Vagina (tissue), 2 donors: ENCODE measurements around the gene SMAD6. TPM values are rescaled to one million over a fixed set of nuclear protein-coding genes. Genes with fewer than 3 reads are reported as not detected.

ENCODE experiments used
- DNase-seq, 2 donors: peaks; one replicate each; pipeline ENCODE4 v3.0.0-alpha.2; 2017; ENCODE audit errors: extremely low spot score in 2 of 2
- H3K27ac ChIP-seq: fragments of 200-600 bp; sonication (generic); one replicate; pipeline ENCODE4 v1.5.1; 2019
- H3K27me3 ChIP-seq: fragments of 200-600 bp; sonication (generic); one replicate; pipeline ENCODE4 v1.5.1; 2019
- H3K36me3 ChIP-seq, 2 donors: fragments of 200-600 bp; sonication (generic); one replicate each; pipeline ENCODE4 v1.5.1; 2017 to 2019
- H3K4me1 ChIP-seq: fragments of 200-600 bp; sonication (generic); one replicate; pipeline ENCODE4 v1.5.1; 2019
- H3K4me3 ChIP-seq, 2 donors: fragments of 200-600 bp; sonication (generic); 1 replicate in 1 of 2; 2 replicates in 1 of 2; pipeline ENCODE4 v1.5.1; 2016 to 2019
- H3K9me3 ChIP-seq: fragments of 200-600 bp; sonication (generic); one replicate; pipeline ENCODE4 v1.5.1; 2019
- POLR2A ChIP-seq, 2 donors: fragments of 450-650 bp; IDR thresholded peaks; one replicate each; pipeline ENCODE4 v1.6.1; 2017; ENCODE audit warnings: antibody characterized with exemption in 2 of 2, mild to moderate bottlenecking in 2 of 2, moderate library complexity in 2 of 2
- POLR2AphosphoS5 ChIP-seq, 2 donors: sonication (generic); formaldehyde crosslinking; IDR thresholded peaks; one replicate each; pipeline ENCODE4 v1.9.0; 2017; ENCODE audit warnings: antibody characterized with exemption in 2 of 2, mild to moderate bottlenecking in 2 of 2, low read depth in 1 of 2; ENCODE audit not compliant: insufficient read depth in 1 of 2
- intact Hi-C: fragments of 100-400 bp; cut with DNase I; formaldehyde crosslinking; loops from one replicate; pipeline ENCODE4 v1.15.1; 2023
- total RNA-seq: library from RNA; depleted of rRNA; stranded (reverse); fragments of >200 nt; gene quantifications from one replicate; pipeline ENCODE4 v1.2.3, GENCODE V29; 2016
- TF ChIP-seq, protein P1 (sequence below), 3 experiments: fragments of 450-650 bp in 2 of 3; fragments of 200-600 bp in 1 of 3; sonication (generic) in 1 of 3; IDR thresholded peaks; one replicate each; pipeline ENCODE4 v1.5.1; 2017 to 2019; ENCODE audit warnings: antibody characterized with exemption in 3 of 3, mild to moderate bottlenecking in 2 of 3, moderate library complexity in 2 of 3

SMAD6 gene
- total RNA-seq, 1 donor from 2014 or later, result 28.5 TPM

GRCh38 chr15:66771351-66771650 lies 69.3 kb downstream of the SMAD6 start:
- DNase-seq, result no peak
- peaks cover 46% of the 10 kb centered on the region for H3K4me1 ChIP-seq
- H3K9me3 ChIP-seq, result no peaks in the 10 kb centered on the region
- H3K4me3 ChIP-seq, result no peak overlapping the region
- H3K27ac ChIP-seq, result no peak overlapping the region
- intact Hi-C loops, result loop anchor here (5.0 kb wide), 1 partner anchor 64 kb away; no protein-coding TSS in a partner anchor
- no peaks in the 10 kb centered on the region for H3K36me3 ChIP-seq
- TF ChIP-seq POLR2A (IDR thresholded peaks at IDR 0.05), result no peak
- TF ChIP-seq, protein P1, sequence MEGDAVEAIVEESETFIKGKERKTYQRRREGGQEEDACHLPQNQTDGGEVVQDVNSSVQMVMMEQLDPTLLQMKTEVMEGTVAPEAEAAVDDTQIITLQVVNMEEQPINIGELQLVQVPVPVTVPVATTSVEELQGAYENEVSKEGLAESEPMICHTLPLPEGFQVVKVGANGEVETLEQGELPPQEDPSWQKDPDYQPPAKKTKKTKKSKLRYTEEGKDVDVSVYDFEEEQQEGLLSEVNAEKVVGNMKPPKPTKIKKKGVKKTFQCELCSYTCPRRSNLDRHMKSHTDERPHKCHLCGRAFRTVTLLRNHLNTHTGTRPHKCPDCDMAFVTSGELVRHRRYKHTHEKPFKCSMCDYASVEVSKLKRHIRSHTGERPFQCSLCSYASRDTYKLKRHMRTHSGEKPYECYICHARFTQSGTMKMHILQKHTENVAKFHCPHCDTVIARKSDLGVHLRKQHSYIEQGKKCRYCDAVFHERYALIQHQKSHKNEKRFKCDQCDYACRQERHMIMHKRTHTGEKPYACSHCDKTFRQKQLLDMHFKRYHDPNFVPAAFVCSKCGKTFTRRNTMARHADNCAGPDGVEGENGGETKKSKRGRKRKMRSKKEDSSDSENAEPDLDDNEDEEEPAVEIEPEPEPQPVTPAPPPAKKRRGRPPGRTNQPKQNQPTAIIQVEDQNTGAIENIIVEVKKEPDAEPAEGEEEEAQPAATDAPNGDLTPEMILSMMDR (IDR thresholded peaks at IDR 0.05), result no peak
- TF ChIP-seq POLR2AphosphoS5 (IDR thresholded peaks at IDR 0.05; ENCODE audit: insufficient read depth in 1 of 2, low read depth in 1 of 2), result no peak
- H3K27me3 ChIP-seq, result no peaks in the 10 kb centered on the region

DNA sequence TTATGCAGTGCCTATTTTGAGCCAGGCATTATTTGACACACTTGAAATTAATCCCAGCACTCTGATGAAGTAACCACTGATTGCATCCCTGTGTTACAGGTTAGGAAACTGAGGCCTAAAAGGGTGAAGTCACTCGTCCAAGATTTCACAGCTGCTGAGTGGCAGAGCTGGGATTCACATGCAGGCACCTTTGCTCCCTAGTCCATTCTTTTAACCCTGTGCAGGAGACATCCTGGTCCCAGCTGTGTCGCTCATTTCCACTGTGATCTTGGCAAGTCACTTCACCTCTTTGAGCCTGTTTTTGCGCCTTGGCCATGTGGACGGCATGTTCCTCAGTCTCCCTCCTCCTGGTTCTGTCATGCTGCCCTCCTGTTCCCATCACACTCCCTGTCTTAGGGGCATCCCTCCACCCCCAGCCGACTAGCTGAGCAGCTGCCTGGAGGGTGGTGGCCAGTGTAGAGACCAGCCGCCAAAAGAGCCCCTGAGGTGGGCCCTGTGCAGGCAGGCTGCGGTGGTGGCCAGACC lies 70.6 kb downstream of the SMAD6 start:
- H3K27ac ChIP-seq, result peak overlapping the region; percentile 51
- no peaks in the 10 kb centered on the region for H3K27me3 ChIP-seq
- H3K36me3 ChIP-seq, result no peaks in the 10 kb centered on the region
- no peak for TF ChIP-seq POLR2A (IDR thresholded peaks at IDR 0.05)
- no peak for TF ChIP-seq POLR2AphosphoS5 (IDR thresholded peaks at IDR 0.05; ENCODE audit: insufficient read depth in 1 of 2, low read depth in 1 of 2)
- TF ChIP-seq, protein P1 (IDR thresholded peaks at IDR 0.05), result no peak
- DNase-seq, result no peak
- H3K9me3 ChIP-seq, result no peaks in the 10 kb centered on the region
- intact Hi-C loops, result loop anchor here (5.0 kb wide), 1 partner anchor 65 kb away; no protein-coding TSS in a partner anchor
- no peak overlapping the region for H3K4me3 ChIP-seq
- peaks cover 40% of the 10 kb centered on the region for H3K4me1 ChIP-seq

DNA sequence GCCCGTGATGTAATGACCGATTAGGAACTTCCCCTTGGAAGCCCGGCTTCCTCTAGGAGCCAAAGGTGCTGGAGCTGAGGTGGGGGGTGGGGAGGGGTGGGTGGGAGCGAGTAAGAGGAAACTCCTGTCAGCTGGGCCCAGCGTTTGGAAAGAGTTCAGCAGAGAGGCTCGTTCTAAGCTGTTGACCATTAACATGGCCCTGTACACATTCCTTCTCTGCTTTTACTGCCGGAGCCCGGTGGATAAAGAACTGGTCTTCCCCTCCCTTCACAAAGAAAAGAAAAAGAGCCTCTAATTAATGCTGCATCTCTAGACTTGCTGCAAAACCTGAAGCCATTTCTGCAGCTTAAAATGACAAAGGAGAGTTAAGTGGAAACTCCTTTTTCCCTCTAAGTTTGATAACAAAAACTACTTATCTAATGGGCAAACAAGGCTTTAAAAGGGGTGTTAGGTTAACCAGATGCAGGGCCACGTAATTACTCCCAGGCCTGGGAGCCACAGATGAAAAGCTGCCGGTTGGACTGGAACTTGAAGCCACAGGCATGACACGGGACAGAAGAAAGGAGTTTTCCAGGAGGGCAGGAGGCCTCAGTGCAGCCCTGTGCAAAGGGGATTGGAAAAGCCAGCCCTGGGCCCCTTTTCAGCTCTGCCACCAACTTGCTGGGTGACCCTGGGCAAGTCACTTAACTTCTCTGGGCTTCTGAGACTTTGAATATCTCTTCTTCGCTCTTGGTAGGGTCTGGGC lies 71.3 kb downstream of the SMAD6 start:
- intact Hi-C loops, result loop anchor here (5.0 kb wide), 1 partner anchor 66 kb away; no protein-coding TSS in a partner anchor
- Histone ChIP-seq H3K27me3 (no peaks in the 10 kb centered on the region), H3K4me3 (no peak overlapping the region), H3K27ac (peak overlapping the region; percentile 51), H3K36me3 (no peaks in the 10 kb centered on the region), H3K9me3 (no peaks in the 10 kb centered on the region), H3K4me1 (peaks cover 40% of the 10 kb centered on the region)
- TF ChIP-seq, protein P1 (IDR thresholded peaks at IDR 0.05), result no peak
- TF ChIP-seq POLR2AphosphoS5 (IDR thresholded peaks at IDR 0.05; ENCODE audit: insufficient read depth in 1 of 2, low read depth in 1 of 2) (no peak), POLR2A (IDR thresholded peaks at IDR 0.05) (no peak)
- no peak for DNase-seq

DNA sequence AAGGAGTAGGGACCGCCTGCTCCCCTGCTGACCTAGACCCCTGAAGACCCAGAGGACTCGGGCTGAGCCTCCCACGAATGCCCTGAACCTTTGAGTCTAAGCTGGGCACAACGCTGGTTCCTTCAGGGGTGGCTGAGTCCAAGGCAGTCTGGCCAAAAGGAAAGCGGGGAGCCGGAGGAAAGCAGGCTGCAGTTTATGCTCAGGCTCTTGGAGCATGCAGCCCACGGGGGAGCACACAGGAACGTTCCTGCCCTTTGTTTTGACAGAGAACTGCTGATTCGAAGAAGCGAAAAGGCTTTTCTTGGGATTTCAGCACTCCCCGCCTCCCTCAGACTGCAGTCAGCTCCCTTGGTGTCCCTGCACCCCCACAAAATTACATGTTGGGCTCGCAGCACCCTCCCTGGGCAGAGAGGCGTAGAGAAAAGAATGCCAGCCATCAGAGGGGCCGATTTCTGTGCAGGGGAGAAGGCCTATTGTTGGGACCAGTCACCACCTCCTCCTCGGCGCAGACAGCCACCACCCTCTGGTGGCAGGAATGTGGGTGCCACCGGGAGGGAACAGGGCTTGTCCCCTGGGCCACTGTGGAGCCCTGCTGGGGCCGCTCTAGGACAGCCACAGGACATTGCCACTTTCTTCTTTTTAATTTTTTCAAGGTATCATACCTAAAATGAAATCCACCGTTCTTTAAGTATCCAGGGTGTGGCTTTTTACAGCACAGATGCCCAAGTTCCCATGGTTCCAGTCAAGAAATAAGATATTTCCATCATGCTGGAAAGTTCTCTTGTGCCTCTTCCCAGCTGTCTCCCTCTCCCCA lies 72.2 kb downstream of the SMAD6 start:
- intact Hi-C loops, result loop anchor here (5.0 kb wide), 1 partner anchor 67 kb away; no protein-coding TSS in a partner anchor
- H3K27me3 ChIP-seq, result no peaks in the 10 kb centered on the region
- TF ChIP-seq POLR2AphosphoS5 (IDR thresholded peaks at IDR 0.05; ENCODE audit: insufficient read depth in 1 of 2, low read depth in 1 of 2) (peak; percentile 43 to 62), POLR2A (IDR thresholded peaks at IDR 0.05) (no peak)
- TF ChIP-seq, protein P1 (IDR thresholded peaks at IDR 0.05), result peak; percentile 89 to 99 (median 91)
- no peaks in the 10 kb centered on the region for H3K9me3 ChIP-seq
- no peaks in the 10 kb centered on the region for H3K36me3 ChIP-seq
- peaks cover 40% of the 10 kb centered on the region for H3K4me1 ChIP-seq
- H3K4me3 ChIP-seq, result no peak overlapping the region
- peak overlapping the region; percentile 51 for H3K27ac ChIP-seq
- no peak for DNase-seq
